ENCODE results near the gene CLASP1. TPM values are rescaled to one million over a fixed set of nuclear protein-coding genes. Genes with fewer than 3 reads are reported as not detected.
"Not testable (repeated sequence)": the region's sequence is repeated elsewhere in the genome, so short reads cannot be mapped to it uniquely, and the experiment has no call there.

The CLASP1 gene
- total RNA-seq, 1 experiment from 2014 or later = 46.1 TPM

DNA sequence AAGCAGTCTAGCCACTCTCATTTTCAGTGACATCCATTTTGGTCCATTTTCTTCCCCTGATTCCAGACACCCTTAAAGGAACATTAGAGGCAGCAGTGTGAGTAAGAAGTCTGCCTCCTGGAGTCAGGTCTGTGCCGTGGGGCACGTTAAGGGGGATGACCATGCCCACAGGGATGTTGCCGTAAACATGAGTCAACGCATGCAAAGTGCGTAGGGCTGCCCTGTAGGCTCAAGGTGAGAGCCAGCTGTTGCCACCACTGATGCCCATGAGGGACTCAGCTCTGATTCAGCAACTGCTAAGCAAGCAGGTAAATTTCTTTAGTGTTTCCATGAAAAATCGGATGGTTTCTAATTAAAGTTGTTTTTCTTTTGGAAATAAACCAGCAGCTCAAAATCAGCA, 302.9 kb downstream of the CLASP1 start:
- no peaks in the 10 kb centered on the region for H3K27me3 Mint-ChIP-seq (ENCODE audit: insufficient read depth, unreplicated experiment)
- Histone ChIP-seq H3K36me3 (ENCODE audit: control insufficient read depth, insufficient read depth, low read length) (no peaks in the 10 kb centered on the region; the same call in none of the 2 replicates), H3K4me3 (ENCODE audit: low read depth, low read length) (no peak overlapping the region), H3K9me3 (no peaks in the 10 kb centered on the region), H3K27me3 (replicated peaks; ENCODE audit: control insufficient read depth, insufficient read depth, low read length) (no peaks in the 10 kb centered on the region), H3K4me1 (no peaks in the 10 kb centered on the region)
- H3K27ac Mint-ChIP-seq (ENCODE audit: unreplicated experiment) = no peak overlapping the region
- no peak for DNase-seq
- ChIA-PET CTCF (interaction anchor here (1.1 kb wide), 1 partner anchor 218 kb away, joined by 3 read pairs; no protein-coding TSS in a partner anchor), POLR2A (no interaction called here)
- no TSS peak for BruUV-seq (replicated peaks)
- TF ChIP-seq, protein P1, sequence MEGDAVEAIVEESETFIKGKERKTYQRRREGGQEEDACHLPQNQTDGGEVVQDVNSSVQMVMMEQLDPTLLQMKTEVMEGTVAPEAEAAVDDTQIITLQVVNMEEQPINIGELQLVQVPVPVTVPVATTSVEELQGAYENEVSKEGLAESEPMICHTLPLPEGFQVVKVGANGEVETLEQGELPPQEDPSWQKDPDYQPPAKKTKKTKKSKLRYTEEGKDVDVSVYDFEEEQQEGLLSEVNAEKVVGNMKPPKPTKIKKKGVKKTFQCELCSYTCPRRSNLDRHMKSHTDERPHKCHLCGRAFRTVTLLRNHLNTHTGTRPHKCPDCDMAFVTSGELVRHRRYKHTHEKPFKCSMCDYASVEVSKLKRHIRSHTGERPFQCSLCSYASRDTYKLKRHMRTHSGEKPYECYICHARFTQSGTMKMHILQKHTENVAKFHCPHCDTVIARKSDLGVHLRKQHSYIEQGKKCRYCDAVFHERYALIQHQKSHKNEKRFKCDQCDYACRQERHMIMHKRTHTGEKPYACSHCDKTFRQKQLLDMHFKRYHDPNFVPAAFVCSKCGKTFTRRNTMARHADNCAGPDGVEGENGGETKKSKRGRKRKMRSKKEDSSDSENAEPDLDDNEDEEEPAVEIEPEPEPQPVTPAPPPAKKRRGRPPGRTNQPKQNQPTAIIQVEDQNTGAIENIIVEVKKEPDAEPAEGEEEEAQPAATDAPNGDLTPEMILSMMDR (IDR thresholded peaks at IDR 0.05; ENCODE audit: insufficient read depth in 1 of 2, low read depth in 1 of 2, low read length in 1 of 2, severe bottlenecking in 1 of 2, unreplicated experiment in 1 of 2) = no peak
- H3K4me3 Mint-ChIP-seq (ENCODE audit: unreplicated experiment) = no peak overlapping the region
- intact Hi-C loops (cut with micrococcal nuclease; ENCODE audit: unreplicated experiment) = no loop called here
- no peaks in the 10 kb centered on the region for H3K9me3 Mint-ChIP-seq (ENCODE audit: unreplicated experiment)
- peaks cover 31% of the 10 kb centered on the region for H3K36me3 Mint-ChIP-seq (ENCODE audit: insufficient read depth, unreplicated experiment)
- H3K4me1 Mint-ChIP-seq (ENCODE audit: low read depth, unreplicated experiment) = no peaks in the 10 kb centered on the region

DNA sequence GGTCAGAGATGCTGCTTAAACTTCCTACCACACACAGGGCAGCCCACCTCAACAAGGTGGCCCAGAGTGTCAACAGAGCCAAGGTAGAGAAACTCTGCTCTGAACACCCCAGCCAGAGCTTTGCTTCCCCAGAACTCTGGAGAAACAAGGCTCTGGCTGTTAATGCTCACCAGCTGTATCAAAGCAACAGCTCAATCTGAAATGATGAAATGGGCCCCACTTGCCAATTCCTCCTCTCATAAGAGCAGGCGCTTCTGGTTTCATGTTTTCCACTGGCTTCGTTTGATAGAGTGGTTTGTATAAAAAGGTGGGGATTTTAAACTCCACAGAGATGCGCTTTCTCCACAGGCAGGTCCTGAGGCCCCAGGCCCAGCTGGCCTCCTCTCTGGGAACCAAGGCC, 303.4 kb downstream of the CLASP1 start:
- H3K4me3 Mint-ChIP-seq (ENCODE audit: unreplicated experiment) = no peak overlapping the region
- DNase-seq = no peak
- Histone ChIP-seq H3K36me3 (ENCODE audit: control insufficient read depth, insufficient read depth, low read length) (no peaks in the 10 kb centered on the region; the same call in none of the 2 replicates), H3K27me3 (replicated peaks; ENCODE audit: control insufficient read depth, insufficient read depth, low read length) (no peaks in the 10 kb centered on the region), H3K4me1 (no peaks in the 10 kb centered on the region), H3K9me3 (no peaks in the 10 kb centered on the region), H3K4me3 (ENCODE audit: low read depth, low read length) (no peak overlapping the region)
- no peaks in the 10 kb centered on the region for H3K4me1 Mint-ChIP-seq (ENCODE audit: low read depth, unreplicated experiment)
- TF ChIP-seq, protein P1 (IDR thresholded peaks at IDR 0.05; ENCODE audit: insufficient read depth in 1 of 2, low read depth in 1 of 2, low read length in 1 of 2, severe bottlenecking in 1 of 2, unreplicated experiment in 1 of 2) = no peak
- peaks cover 31% of the 10 kb centered on the region for H3K36me3 Mint-ChIP-seq (ENCODE audit: insufficient read depth, unreplicated experiment)
- intact Hi-C loops (cut with micrococcal nuclease; ENCODE audit: unreplicated experiment) = no loop called here
- POLR2A ChIA-PET = no interaction called here
- CTCF ChIA-PET = no interaction called here
- BruUV-seq (replicated peaks) = no TSS peak
- H3K9me3 Mint-ChIP-seq (ENCODE audit: unreplicated experiment) = no peaks in the 10 kb centered on the region
- H3K27ac Mint-ChIP-seq (ENCODE audit: unreplicated experiment) = no peak overlapping the region
- H3K27me3 Mint-ChIP-seq (ENCODE audit: insufficient read depth, unreplicated experiment) = no peaks in the 10 kb centered on the region

DNA sequence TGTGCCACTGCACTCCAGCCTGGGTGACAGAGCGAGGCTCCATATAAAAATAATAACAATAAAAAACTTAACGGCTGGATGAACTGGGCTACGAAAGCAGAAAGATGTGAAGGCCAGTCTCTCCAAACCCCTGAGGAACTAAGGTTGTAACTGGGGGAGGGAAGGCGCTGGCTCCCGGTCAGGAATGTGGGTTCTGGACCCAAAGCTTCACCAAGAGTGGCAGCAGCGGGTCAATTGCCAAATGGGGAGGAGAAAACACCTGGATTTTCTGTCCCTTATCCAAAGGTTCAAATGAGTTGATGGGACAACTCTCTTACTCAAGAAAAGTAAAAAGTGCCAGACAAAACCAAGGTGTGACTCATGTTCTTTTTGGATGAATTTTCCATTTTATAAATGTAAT, 304.2 kb downstream of the CLASP1 start:
- no peaks in the 10 kb centered on the region; the same call in none of the 2 replicates for H3K36me3 ChIP-seq (ENCODE audit: control insufficient read depth, insufficient read depth, low read length)
- intact Hi-C loops (cut with micrococcal nuclease; ENCODE audit: unreplicated experiment) = no loop called here

DNA sequence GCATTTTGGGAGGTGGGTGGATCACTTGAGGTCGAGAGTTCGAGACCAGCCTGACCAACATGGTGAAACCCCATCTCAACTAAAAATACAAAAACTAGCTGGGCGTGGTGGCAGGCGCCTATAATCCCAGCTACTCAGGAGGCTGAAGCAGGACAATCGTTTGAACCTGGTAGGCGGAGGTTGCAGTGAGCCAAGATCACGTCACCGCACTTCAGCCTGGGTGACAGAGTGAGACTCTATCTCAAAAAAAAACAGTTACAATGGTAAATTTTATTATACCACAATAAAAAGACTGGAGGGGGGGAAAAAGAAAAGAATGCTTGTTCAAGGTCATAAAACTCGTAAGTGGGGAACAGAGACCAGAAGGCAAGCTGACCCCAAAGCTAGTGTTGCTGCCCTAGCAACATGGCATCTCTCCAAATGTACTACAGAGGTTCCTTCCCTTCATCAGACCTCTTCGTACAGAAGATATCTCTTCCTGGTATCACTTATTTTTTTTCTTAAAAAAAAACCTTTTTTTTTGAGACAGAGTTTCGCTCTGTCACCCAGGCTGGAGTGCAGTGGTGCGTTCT, 305.3 kb downstream of the CLASP1 start:
- H3K9me3 ChIP-seq; DNase-seq; H3K36me3 ChIP-seq (ENCODE audit: control insufficient read depth, insufficient read depth, low read length); H3K4me3 ChIP-seq (ENCODE audit: low read depth, low read length); POLR2A ChIA-PET; intact Hi-C loops (cut with micrococcal nuclease; ENCODE audit: unreplicated experiment); H3K4me1 Mint-ChIP-seq (ENCODE audit: low read depth, unreplicated experiment); H3K4me1 ChIP-seq; BruUV-seq (replicated peaks); H3K9me3 Mint-ChIP-seq (ENCODE audit: unreplicated experiment); H3K4me3 Mint-ChIP-seq (ENCODE audit: unreplicated experiment); H3K27me3 ChIP-seq (replicated peaks; ENCODE audit: control insufficient read depth, insufficient read depth, low read length); H3K27me3 Mint-ChIP-seq (ENCODE audit: insufficient read depth, unreplicated experiment); H3K27ac Mint-ChIP-seq (ENCODE audit: unreplicated experiment); CTCF ChIA-PET: not testable (repeated sequence)
- peaks cover 41% of the 10 kb centered on the region for H3K36me3 Mint-ChIP-seq (ENCODE audit: insufficient read depth, unreplicated experiment)

More for the DNA sequence above, 304.2 kb downstream of the CLASP1 start:
- TF ChIP-seq, protein P1 (IDR thresholded peaks at IDR 0.05; ENCODE audit: insufficient read depth in 1 of 2, low read depth in 1 of 2, low read length in 1 of 2, severe bottlenecking in 1 of 2, unreplicated experiment in 1 of 2) = no peak
- DNase-seq = no peak
- no TSS peak for BruUV-seq (replicated peaks)
- no peak overlapping the region for H3K4me3 Mint-ChIP-seq (ENCODE audit: unreplicated experiment)
- no peaks in the 10 kb centered on the region for H3K4me1 Mint-ChIP-seq (ENCODE audit: low read depth, unreplicated experiment)
- Histone ChIP-seq H3K4me1 (no peaks in the 10 kb centered on the region), H3K27me3 (replicated peaks; ENCODE audit: control insufficient read depth, insufficient read depth, low read length) (no peaks in the 10 kb centered on the region), H3K4me3 (ENCODE audit: low read depth, low read length) (no peak overlapping the region), H3K9me3 (no peaks in the 10 kb centered on the region)
- ChIA-PET CTCF (no interaction called here), POLR2A (no interaction called here)
- no peaks in the 10 kb centered on the region for H3K27me3 Mint-ChIP-seq (ENCODE audit: insufficient read depth, unreplicated experiment)
- H3K27ac Mint-ChIP-seq (ENCODE audit: unreplicated experiment) = no peak overlapping the region
- no peaks in the 10 kb centered on the region for H3K9me3 Mint-ChIP-seq (ENCODE audit: unreplicated experiment)
- H3K36me3 Mint-ChIP-seq (ENCODE audit: insufficient read depth, unreplicated experiment) = peaks cover 37% of the 10 kb centered on the region
